ENCODE measurements around the gene TNNT1.

DNA sequence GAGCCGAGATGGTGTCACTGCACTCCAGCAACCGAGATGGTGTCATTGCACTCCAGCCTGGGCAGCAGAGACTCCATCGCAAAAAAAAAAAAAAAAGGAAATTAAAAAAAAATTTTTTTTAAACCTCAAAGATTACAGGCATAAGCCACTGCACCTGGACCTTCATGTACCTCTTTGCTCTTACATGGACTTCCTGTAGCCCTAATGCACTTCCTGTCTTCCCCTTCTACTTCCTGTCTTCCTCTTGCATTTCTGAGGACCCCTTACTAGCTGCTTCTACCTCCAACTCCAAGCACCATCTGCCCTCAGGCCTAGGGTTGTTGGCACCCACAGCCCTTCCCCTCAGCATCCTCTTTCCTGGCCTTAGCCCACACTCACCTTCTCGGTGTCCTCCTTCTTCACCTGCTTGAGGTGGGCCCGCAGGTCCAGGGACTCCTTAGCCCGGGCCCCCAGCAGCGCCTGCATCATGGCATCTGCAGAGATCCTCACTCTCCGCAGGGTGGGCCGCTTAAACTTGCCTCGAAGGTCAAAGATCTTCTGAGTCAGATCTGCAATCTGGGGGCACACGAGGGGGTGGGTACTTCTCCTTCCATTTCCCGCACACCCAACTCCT is 4.8 kb upstream of the TNNT1 start:
- no peak for TF ChIP-seq POLR2A (IDR thresholded peaks at IDR 0.05)
- TF ChIP-seq, protein P1, sequence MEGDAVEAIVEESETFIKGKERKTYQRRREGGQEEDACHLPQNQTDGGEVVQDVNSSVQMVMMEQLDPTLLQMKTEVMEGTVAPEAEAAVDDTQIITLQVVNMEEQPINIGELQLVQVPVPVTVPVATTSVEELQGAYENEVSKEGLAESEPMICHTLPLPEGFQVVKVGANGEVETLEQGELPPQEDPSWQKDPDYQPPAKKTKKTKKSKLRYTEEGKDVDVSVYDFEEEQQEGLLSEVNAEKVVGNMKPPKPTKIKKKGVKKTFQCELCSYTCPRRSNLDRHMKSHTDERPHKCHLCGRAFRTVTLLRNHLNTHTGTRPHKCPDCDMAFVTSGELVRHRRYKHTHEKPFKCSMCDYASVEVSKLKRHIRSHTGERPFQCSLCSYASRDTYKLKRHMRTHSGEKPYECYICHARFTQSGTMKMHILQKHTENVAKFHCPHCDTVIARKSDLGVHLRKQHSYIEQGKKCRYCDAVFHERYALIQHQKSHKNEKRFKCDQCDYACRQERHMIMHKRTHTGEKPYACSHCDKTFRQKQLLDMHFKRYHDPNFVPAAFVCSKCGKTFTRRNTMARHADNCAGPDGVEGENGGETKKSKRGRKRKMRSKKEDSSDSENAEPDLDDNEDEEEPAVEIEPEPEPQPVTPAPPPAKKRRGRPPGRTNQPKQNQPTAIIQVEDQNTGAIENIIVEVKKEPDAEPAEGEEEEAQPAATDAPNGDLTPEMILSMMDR (IDR thresholded peaks at IDR 0.05): no peak

Data from Peyer's patch (tissue), 4 donors.